DMS53 treated with DMSO at 0.1 percent for 48 hours (cell line): ENCODE results near the gene AP3S1.
"Not testable (repeated sequence)": the region's sequence is repeated elsewhere in the genome, so short reads cannot be mapped to it uniquely, and the experiment has no call there.

Source experiments
- DNase-seq: peaks from one replicate; lab custom pipeline; 2025; ENCODE audit not compliant: unreplicated experiment; lab: John Stamatoyannopoulos, UW

Gene AP3S1

GRCh38 chr5:115869256-115869795 is 27.6 kb downstream of the AP3S1 start:
- DNase-seq: no peak

GRCh38 chr5:115872447-115872846 is 30.7 kb downstream of the AP3S1 start:
- DNase-seq: no peak

DNA sequence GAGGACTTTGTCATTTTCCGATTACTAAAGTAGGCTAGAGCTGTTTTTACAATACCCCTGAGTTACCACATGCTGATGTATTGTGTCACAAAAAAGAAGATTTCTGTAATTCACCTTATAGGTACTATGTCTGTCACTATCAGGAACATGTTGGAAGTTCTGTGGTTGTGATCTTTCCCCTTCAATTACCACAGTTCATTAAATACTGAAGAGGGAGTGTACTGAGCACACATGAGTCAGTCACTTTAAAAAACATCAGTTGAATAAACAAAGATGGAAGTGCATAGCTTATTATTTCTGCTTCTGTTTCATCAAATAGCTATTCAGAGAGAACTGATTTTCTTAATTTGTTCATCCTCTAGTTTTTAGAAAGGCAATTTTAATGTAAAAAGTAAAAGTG is 31.7 kb downstream of the AP3S1 start:
- peak; percentile 89 for DNase-seq

GRCh38 chr5:115875447-115875846 is 33.7 kb downstream of the AP3S1 start:
- no peak for DNase-seq

DNA sequence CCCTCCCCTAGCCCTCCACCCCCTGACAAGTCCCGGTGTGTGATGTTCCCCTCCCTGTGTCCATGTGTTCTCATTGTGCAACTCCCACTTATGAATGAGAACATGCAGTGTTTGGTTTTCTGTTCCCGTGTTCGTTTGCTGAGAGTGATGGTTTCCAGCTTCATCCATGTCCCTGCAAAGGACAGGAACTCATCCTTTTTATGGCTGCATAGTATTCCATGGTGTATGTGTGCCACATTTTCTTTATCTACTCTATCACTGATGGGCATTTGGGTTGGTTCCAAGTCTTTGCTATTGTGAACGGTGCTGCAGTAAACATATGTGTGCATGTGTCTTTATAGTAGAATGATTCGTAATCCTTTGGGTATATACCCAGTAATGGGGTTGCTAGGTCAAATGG is 35.6 kb downstream of the AP3S1 start:
- DNase-seq: not testable (repeated sequence)

DNA sequence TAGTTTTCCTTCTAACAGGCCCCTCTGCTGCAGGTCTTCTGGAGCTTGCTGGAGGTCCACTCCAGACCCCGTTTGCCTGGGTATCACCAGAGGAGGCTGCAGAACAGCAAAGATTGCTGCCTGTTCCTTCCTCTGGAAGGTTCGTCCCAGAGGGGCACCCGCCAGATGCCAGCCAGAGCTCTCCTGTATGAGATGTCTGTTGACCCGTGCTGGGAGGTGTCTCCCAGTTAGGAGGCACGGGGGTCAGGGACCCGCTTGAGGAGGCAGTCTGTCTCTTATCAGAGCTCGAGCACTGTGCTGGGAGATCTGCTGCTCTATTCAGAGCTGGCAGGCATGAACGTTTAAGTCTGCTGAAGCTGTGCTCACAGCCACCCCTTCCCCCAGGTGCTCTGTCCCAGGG is 40.7 kb downstream of the AP3S1 start:
- not testable (repeated sequence) for DNase-seq

GRCh38 chr5:115884704-115885103 is 43.0 kb downstream of the AP3S1 start:
- DNase-seq: no peak

DNA sequence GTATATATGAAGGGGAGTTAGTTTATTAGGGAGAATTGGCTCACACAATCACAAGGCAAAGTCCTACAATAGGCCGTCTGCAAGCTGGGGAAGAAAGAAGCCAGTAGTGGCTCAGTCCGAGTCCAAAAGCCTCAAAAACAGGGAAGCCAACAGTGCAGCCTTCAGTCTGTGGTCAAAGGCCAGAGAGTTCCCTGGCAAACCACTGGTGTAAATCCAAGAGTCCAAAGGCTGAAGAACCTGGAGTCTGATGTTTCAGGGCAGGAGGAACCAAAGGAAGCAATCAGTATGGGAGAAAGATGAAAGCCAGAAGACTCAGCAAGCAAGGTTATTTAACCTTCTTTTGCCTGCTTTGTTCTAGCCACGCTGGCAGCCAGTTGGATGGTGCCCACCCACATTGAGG is 43.5 kb downstream of the AP3S1 start:
- not testable (repeated sequence) for DNase-seq

DNA sequence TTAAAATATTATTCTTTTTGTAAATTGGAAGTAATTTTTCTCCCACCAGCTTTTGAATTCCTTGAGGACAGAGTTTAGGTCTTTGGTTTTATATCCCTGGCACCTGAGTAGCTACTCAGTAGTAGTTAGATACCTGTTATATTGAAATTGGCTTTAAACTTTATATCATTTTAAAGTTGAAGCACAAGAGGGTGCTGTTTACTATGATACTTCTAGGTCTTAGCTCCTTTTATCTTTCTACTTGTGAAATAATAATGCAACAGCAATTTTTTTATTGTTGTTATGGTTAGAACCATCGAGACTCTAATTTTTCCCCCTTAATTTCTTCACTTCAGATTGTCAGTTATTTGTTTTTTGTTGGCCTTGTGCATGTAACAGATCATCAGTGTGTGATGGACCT is 46.3 kb downstream of the AP3S1 start:
- peak; percentile 8 for DNase-seq

GRCh38 chr5:115892021-115892420 is 50.3 kb downstream of the AP3S1 start:
- DNase-seq: no peak

DNA sequence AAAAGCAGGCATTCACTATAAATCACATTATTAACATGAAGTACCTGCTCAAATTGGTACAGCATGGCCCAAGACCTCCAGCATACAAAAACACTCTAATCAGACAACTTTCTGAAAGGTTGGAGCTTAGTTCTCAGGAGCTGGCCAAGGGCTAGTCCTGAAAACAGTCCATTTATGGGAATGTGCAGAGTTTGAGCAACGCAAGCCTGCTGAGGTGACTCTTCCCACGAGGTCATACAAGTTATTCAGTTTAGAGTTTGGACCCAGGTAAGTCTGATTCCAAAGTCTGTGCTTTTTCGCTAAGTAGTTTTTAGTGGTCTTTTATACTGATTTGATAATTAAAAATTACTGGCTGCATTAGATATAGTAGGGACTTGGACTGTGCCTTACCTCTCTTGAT is 52.6 kb downstream of the AP3S1 start:
- DNase-seq: no peak

- no peak for DNase-seq
Observed at GRCh38 chr5:115895821-115896220, 54.1 kb downstream of the AP3S1 start.

GRCh38 chr5:115898656-115899055 is 56.9 kb downstream of the AP3S1 start:
- DNase-seq: no peak

GRCh38 chr5:115907177-115907576 is 65.4 kb downstream of the AP3S1 start:
- no peak for DNase-seq

DNA sequence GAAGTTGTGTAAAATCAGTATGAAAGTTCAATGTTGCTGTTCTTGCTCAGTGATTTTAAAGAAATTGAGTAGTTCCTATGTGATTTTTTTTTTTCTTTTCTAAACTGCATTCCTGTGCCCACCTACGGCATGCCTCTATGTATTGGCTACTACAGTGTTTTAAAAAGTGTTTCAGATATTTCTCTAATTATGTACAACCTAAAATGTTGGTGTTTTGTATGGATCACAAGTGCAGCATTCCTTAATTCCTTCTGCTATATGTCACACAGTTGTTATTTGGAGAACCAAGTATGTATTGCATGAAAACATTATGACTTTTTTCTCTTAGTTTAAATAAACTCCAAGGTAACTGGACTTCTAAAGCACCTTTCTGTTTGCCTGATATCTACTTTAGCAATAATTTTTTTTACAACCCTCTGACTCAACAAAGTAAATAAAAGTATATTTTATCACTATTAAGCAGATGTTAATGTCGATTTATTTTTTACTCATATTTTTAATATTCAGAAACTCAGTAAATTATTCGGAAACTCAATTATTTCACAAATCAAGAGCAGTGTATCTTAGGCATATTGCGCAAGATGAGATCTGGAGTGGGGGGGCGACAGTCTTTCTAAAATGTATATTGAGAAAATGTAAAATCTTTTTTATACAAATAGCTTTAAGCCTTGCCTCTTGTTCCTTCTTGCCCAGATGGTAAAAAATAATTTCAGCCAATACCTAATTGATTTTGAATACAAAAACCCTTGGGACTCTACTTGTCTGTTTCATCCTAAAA is 72.1 kb downstream of the AP3S1 start:
- DNase-seq: not testable (repeated sequence)

- DNase-seq: no peak
Observed at GRCh38 chr5:115920171-115920725, 78.5 kb downstream of the AP3S1 start.

DNA sequence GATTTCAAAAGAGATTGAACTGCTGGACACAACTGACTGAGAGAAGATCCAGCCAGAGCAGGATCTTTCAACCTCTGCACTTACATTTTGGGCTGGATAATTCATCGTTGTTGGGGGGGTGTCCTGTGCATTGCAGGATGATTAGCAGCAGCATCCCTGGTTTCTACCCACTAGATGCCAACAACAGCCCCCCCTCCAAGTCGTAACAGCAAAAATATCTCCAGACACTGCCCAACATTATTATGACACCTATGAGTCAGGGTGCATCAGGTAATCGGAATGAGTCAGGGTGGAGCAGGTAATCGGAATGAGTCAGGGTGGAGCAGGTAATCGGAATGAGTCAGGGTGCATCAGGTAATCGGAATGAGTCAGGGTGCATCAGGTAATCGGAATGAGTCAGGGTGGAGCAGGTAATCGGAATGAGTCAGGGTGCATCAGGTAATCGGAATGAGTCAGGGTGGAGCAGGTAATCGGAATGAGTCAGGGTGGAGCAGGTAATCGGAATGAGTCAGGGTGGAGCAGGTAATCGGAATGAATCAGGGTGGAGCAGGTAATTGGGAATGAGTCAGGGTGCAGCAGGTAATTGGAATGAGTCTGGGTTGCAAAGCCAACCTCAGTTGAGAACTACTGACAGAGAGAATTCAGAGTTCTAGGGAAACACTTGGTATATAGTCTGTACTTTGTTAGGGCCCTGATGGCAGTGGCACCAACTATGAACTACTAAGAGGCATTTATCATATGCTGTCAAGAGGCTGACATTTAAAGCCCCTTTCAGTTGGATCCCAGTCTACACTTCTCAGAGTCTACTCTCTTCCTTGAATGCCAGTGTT is 87.1 kb downstream of the AP3S1 start:
- not testable (repeated sequence) for DNase-seq

- DNase-seq: not testable (repeated sequence)
Observed at GRCh38 chr5:115930171-115930570, 88.4 kb downstream of the AP3S1 start.

- DNase-seq: no peak
Observed at GRCh38 chr5:115930630-115931337, 89.0 kb downstream of the AP3S1 start.

DNA sequence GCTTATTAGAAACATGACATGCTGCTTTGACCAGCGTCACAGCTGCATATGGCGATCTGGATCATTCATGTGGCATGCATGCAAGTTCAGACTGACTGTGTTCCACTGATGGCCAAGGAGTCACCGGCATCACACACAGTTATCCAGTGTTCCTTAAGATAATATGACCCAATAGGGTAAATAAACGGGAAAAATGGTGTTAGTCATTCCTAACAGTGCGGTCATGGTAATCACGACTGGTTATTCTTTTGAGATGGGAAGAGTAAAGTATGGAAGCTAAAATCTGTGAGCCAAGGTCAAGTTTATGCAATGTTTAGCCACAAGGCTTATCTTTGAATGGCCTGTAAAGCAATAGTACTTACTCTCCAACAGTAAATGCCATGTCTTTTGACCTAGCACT is 91.3 kb downstream of the AP3S1 start:
- no peak for DNase-seq

DNA sequence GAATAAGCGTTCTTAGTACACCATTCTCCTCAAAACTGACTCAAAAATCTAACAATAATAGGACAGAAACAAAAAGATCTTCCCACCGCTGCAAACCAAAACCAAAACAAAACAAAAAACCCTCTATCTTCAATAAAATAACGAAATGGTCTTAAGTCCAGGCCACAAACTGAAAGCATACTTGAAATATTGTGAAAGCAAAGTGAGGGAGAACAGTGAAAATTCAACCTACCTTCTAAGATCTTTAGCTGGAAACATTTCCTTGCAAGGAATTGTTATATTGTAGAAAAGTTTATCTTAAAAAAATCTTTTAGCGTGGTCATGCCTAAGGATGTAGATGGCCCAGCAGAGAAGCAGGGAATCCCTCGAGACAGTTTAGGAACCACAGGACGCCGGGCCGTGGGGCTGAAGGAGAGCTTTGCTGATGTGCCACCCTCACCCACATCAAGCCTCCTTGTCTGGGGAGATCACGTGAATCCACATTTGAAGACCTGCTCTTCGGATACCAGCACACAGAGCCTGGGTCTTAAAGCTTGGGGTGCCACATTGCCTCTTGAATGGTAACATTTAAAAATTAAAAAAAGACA is 92.7 kb downstream of the AP3S1 start:
- DNase-seq: no peak
